Lung (tissue), 12 donors: ENCODE results near the gene RPS24. TPM values are rescaled to one million over a fixed set of nuclear protein-coding genes. Genes with fewer than 3 reads are reported as not detected.

Experiments
- ATAC-seq: fragments of 200-7000 bp; cut with Tn5 transposase; one replicate; pipeline ENCODE4 v1.9.1; 2020; ENCODE audit warnings: moderate number of reproducible peaks; ENCODE audit not compliant: insufficient read depth, low FRiP score
- DNase-seq, 3 donors: peaks; one replicate each; pipeline ENCODE4 v3.0.0-alpha.2; 2013 to 2017
- H3K27ac ChIP-seq, 2 donors: one replicate each; pipeline ENCODE4 v1.5.1; 2013; ENCODE audit warnings: mild to moderate bottlenecking in 2 of 2, moderate library complexity in 2 of 2, control low read depth in 1 of 2, inconsistent platforms in 1 of 2, low read depth in 1 of 2, low read length in 1 of 2
- H3K27me3 ChIP-seq, 3 donors: one replicate each; pipeline ENCODE4 v1.5.1; 2013; ENCODE audit warnings: low read length in 2 of 3; ENCODE audit not compliant: control insufficient read depth in 3 of 3, insufficient read depth in 3 of 3
- H3K36me3 ChIP-seq, 4 donors: one replicate each; pipeline ENCODE4 v1.5.1; 2013; ENCODE audit warnings: low read length in 4 of 4, mild to moderate bottlenecking in 1 of 4, moderate library complexity in 1 of 4; ENCODE audit not compliant: control insufficient read depth in 4 of 4, insufficient read depth in 4 of 4
- H3K4me1 ChIP-seq, 5 donors: one replicate each; pipeline ENCODE4 v1.5.1; 2013; ENCODE audit warnings: low read length in 5 of 5, mild to moderate bottlenecking in 2 of 5, moderate library complexity in 1 of 5; ENCODE audit not compliant: control insufficient read depth in 5 of 5, insufficient read depth in 5 of 5
- H3K4me3 ChIP-seq: one replicate; pipeline ENCODE4 v1.5.1; 2013; ENCODE audit warnings: mild to moderate bottlenecking, control low read depth, moderate library complexity
- H3K9ac ChIP-seq, 2 donors: one replicate each; pipeline ENCODE4 v1.5.1; 2013; ENCODE audit warnings: low read length in 2 of 2, control low read depth in 1 of 2; ENCODE audit not compliant: insufficient read depth in 1 of 2
- H3K9me3 ChIP-seq, 4 donors: one replicate each; pipeline ENCODE4 v1.5.1; 2013; ENCODE audit warnings: low read length in 3 of 4, mild to moderate bottlenecking in 1 of 4, moderate library complexity in 1 of 4; ENCODE audit not compliant: control insufficient read depth in 4 of 4, insufficient read depth in 3 of 4
- WGBS, 2 donors: extraction: QIAGEN DNeasy Blood & Tissue Kit; methylation state at CpG; one replicate each; pipeline ENCODE4 v1.1.7; 2013; 5-methylcytosine and 5-hydroxymethylcytosine counted together
- polyA plus RNA-seq, 2 donors: library from polyadenylated mRNA; stranded (reverse); fragments of 200-250 nt; gene quantifications; one replicate each; pipeline ENCODE4 v1.2.1, GENCODE V29; 2013
- total RNA-seq, 2 donors: library from RNA; depleted of rRNA in 1 of 2; stranded (reverse); fragments of >200 nt in 1 of 2; gene quantifications; one replicate each; pipeline ENCODE4 v1.2.1, GENCODE V29; 2014 to 2021
- TF ChIP-seq, protein P1 (sequence below): IDR thresholded peaks from 2 replicates; pipeline ENCODE4 v1.5.1; 2012; ENCODE audit warnings: mild to moderate bottlenecking; ENCODE audit errors: control extremely low read depth, extremely low read depth
- donor health status: control.
- donor health status: control.
- donor health status: Bipolar disorder and iron deficiency.
- donor health status: healthy.
- donor health status: DM: yes; HTN: yes; CAD: no.

Gene RPS24
- total and polyA plus RNA-seq, 4 donors = 1,037 to 8,225 (median 2,823) TPM

DNA sequence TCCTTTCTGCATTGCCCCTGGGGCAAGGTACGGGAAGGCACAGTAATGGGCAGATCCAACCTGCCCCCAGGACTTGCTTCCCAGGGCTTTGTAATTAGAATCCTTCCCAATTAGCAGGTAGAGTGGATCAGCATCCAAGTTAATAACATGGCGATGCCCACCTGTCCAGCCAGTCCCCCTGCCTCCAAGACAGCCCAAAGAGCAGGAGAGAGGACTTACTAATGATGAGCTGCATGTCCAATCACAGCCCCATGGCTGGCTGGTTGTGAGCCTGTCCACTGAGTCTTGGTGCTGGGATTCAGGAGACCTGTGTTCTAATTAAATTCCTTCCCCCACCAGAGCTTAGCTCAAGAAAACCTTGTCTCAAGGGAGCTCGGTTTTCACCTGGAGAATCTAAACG lies 49.0 kb downstream of the RPS24 start:
- no peaks in the 10 kb centered on the region for H3K36me3 ChIP-seq
- ATAC-seq (no peak), DNase-seq (no peak)
- H3K9ac ChIP-seq = no peak overlapping the region
- no peak overlapping the region for H3K4me3 ChIP-seq
- TF ChIP-seq, protein P1, sequence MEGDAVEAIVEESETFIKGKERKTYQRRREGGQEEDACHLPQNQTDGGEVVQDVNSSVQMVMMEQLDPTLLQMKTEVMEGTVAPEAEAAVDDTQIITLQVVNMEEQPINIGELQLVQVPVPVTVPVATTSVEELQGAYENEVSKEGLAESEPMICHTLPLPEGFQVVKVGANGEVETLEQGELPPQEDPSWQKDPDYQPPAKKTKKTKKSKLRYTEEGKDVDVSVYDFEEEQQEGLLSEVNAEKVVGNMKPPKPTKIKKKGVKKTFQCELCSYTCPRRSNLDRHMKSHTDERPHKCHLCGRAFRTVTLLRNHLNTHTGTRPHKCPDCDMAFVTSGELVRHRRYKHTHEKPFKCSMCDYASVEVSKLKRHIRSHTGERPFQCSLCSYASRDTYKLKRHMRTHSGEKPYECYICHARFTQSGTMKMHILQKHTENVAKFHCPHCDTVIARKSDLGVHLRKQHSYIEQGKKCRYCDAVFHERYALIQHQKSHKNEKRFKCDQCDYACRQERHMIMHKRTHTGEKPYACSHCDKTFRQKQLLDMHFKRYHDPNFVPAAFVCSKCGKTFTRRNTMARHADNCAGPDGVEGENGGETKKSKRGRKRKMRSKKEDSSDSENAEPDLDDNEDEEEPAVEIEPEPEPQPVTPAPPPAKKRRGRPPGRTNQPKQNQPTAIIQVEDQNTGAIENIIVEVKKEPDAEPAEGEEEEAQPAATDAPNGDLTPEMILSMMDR = no peak
- WGBS, 2 donors = 90 to 92% methylated on average over 4 of the region's 4 CpGs
- peaks cover 0 to 2% (median 0%) of the 10 kb centered on the region in 5 donors for H3K4me1 ChIP-seq
- H3K9me3 ChIP-seq = no peaks in the 10 kb centered on the region
- H3K27me3 ChIP-seq = no peaks in the 10 kb centered on the region
- no peak overlapping the region for H3K27ac ChIP-seq

Other genes with a start within 250 kb of the RPS24 start
- gene DLG5, start 107.1 kb upstream of the RPS24 start, total RNA-seq = 10 to 100 TPM; 22.4 to 33.2 TPM
- gene DLG5, start 107.1 kb upstream of the RPS24 start, polyA plus RNA-seq = 1 to 10 TPM; 6.6 to 9.1 TPM
- 10 to 100 TPM; 11.9 to 15.0 TPM for gene POLR3A, start 4.3 kb upstream of the RPS24 start, total RNA-seq
- gene POLR3A, start 4.3 kb upstream of the RPS24 start, polyA plus RNA-seq = 1 to 10 TPM; 3.9 to 5.5 TPM